ENCODE measurements around the gene TRAPPC10. TPM values are rescaled to one million over a fixed set of nuclear protein-coding genes. Genes with fewer than 3 reads are reported as not detected.

Gene TRAPPC10
- total RNA-seq, 1 experiment from 2014 or later: 32.9 TPM

DNA sequence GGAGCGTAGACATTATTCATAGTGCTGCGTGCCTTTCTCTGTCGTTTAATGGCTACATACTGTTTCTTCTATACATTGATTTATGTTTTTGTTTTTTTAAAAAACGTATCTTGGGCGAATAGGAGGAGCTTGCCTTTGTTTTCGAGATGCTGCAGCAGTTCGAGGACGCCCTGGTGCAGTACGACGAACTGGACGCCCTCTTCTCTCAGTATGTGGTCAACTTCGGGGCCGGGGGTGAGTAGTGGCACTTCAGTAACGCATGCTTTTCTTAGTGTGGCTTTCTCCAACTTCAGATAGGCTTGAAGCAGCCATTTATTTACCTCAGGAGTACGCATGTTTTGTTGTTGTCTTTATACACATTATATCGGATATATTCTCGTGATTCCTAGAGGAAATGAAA is 46.9 kb downstream of the TRAPPC10 start:
- H3K14ac ChIP-seq (ENCODE audit: insufficient read depth, low read length): no peak overlapping the region
- H3K4ac ChIP-seq (ENCODE audit: low read depth, low read length): no peak overlapping the region
- H4K8ac ChIP-seq (replicated peaks; ENCODE audit: insufficient read length, low read depth, low read length): no peak overlapping the region
- H3T11ph ChIP-seq (ENCODE audit: low read length): no peak overlapping the region
- no peak overlapping the region for H3K4me2 ChIP-seq (ENCODE audit: insufficient read depth, insufficient read length, low read length)
- H4K91ac ChIP-seq (ENCODE audit: insufficient read length, low read depth, low read length): no peak overlapping the region
- no peak overlapping the region for H3K56ac ChIP-seq (ENCODE audit: insufficient read length, low read depth, low read length)
- Mint-ChIP-seq H3K4me3 (no peak overlapping the region), H3K4me1 (no peaks in the 10 kb centered on the region), H3K27ac (0 out of 7 replicates have a peak overlapping the region, but pooled peaks of 1 of the 3 experiments have one; percentile 61), H3K9me3 (no peaks in the 10 kb centered on the region), H3K36me3 (ENCODE audit: insufficient read depth in 1 of 3, low read depth in 3 of 3) (peaks cover 14 to 57% (median 38%) of the 10 kb centered on the region in 3 experiments; a peak in 6 of 7 replicates), H3K27me3 (ENCODE audit: low read depth) (no peaks in the 10 kb centered on the region)
- no CpG with 5 or more reads among the region's 17 CpGs for whole genome bisulfite sequencing (ENCODE audit: extremely low coverage, insufficient read length, low lambda C conversion rate)
- H2BK15ac ChIP-seq (ENCODE audit: low read depth, low read length): no peak overlapping the region
- H2AFZ ChIP-seq (ENCODE audit: low read length): no peak overlapping the region
- no peak overlapping the region for H4K5ac ChIP-seq (ENCODE audit: insufficient read length, low read depth, low read length)
- H3K23ac ChIP-seq (ENCODE audit: insufficient read length, low read depth, low read length): no peak overlapping the region
- H3K4me1 ChIP-seq (ENCODE audit: insufficient read depth, low read length): no peaks in the 10 kb centered on the region
- H3K79me2 ChIP-seq (ENCODE audit: insufficient read depth, low read length): no peaks in the 10 kb centered on the region
- DNase-seq: no peak
- H2BK12ac ChIP-seq (ENCODE audit: insufficient read length, low read depth, low read length): no peak overlapping the region
- no peak overlapping the region for H3K18ac ChIP-seq (ENCODE audit: insufficient read length, low read depth, low read length)
- no peak overlapping the region for H2BK5ac ChIP-seq (ENCODE audit: insufficient read length, low read length)
- no peaks in the 10 kb centered on the region for H3K79me1 ChIP-seq (ENCODE audit: insufficient read depth, low read depth, low read length, poor library complexity, severe bottlenecking)
- no peak overlapping the region for H3K9ac ChIP-seq (ENCODE audit: extremely low read depth, insufficient read length, low read length)
- H3K27me3 ChIP-seq (ENCODE audit: insufficient read depth, low read length): no peaks in the 10 kb centered on the region
- no peaks in the 10 kb centered on the region for H3K9me3 ChIP-seq (ENCODE audit: control insufficient read depth, low read depth, low read length)
- no peak overlapping the region for H2AK5ac ChIP-seq (ENCODE audit: insufficient read length, low read length)
- no peaks in the 10 kb centered on the region for H4K20me1 ChIP-seq (ENCODE audit: control insufficient read depth, insufficient read depth, insufficient read length)
- no peak overlapping the region for H2BK120ac ChIP-seq (ENCODE audit: low read depth, low read length, poor library complexity, severe bottlenecking)
- no peaks in the 10 kb centered on the region for H3K23me2 ChIP-seq (ENCODE audit: insufficient read length, low read depth, low read length, poor library complexity, severe bottlenecking)
- H2BK20ac ChIP-seq (ENCODE audit: low read depth, low read length, poor library complexity, severe bottlenecking): no peak overlapping the region
- no peak overlapping the region for H3K27ac ChIP-seq (ENCODE audit: insufficient read length, low read depth, low read length)
- TF ChIP-seq, protein P1, sequence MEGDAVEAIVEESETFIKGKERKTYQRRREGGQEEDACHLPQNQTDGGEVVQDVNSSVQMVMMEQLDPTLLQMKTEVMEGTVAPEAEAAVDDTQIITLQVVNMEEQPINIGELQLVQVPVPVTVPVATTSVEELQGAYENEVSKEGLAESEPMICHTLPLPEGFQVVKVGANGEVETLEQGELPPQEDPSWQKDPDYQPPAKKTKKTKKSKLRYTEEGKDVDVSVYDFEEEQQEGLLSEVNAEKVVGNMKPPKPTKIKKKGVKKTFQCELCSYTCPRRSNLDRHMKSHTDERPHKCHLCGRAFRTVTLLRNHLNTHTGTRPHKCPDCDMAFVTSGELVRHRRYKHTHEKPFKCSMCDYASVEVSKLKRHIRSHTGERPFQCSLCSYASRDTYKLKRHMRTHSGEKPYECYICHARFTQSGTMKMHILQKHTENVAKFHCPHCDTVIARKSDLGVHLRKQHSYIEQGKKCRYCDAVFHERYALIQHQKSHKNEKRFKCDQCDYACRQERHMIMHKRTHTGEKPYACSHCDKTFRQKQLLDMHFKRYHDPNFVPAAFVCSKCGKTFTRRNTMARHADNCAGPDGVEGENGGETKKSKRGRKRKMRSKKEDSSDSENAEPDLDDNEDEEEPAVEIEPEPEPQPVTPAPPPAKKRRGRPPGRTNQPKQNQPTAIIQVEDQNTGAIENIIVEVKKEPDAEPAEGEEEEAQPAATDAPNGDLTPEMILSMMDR (conservative IDR thresholded peaks at IDR 0.05): no peak

Data from H9 (cell line).